Epidermal melanocyte (primary cell): ENCODE results near the gene F12.

ENCODE experiments used
- DNase-seq: peaks from one replicate; pipeline ENCODE4 v3.0.0; 2011; ENCODE audit warnings: low spot score; ENCODE audit not compliant: insufficient read length

Gene F12

GRCh38 chr5:177414481-177414880, 5.1 kb upstream of the F12 start:
- DNase-seq = no peak

- DNase-seq = no peak
These were observed 3.4 kb upstream of the F12 start for GRCh38 chr5:177412603-177413233.

GRCh38 chr5:177410575-177410974, 1.2 kb upstream of the F12 start:
- no peak for DNase-seq

- no peak for DNase-seq
These were observed 3.6 kb downstream of the F12 start for GRCh38 chr5:177405805-177406204.

- no peak for DNase-seq
These were observed 4.1 kb downstream of the F12 start for GRCh38 chr5:177405312-177405711.

GRCh38 chr5:177404641-177405179, 4.7 kb downstream of the F12 start:
- no peak for DNase-seq

GRCh38 chr5:177403792-177404640, 5.3 kb downstream of the F12 start:
- DNase-seq = peak; percentile 74

- DNase-seq = peak; percentile 17
These were observed 6.1 kb downstream of the F12 start for GRCh38 chr5:177403102-177403791.

- DNase-seq = peak; percentile 54
These were observed 6.9 kb downstream of the F12 start for GRCh38 chr5:177402271-177403043.

GRCh38 chr5:177399997-177400868, 9.1 kb downstream of the F12 start, which contains the start of gene PFN3:
Gene PFN3, minus strand, starts transcription at chr5:177400661. Its CDS starts 85 bp downstream, at chr5:177400576.
- DNase-seq = peak; percentile 6

- DNase-seq = no peak
These were observed 11.4 kb downstream of the F12 start for GRCh38 chr5:177397875-177398390.

GRCh38 chr5:177396807-177397206, 12.6 kb downstream of the F12 start:
- DNase-seq = no peak

GRCh38 chr5:177396078-177396477, 13.3 kb downstream of the F12 start:
- DNase-seq = no peak

GRCh38 chr5:177393990-177394389, 15.4 kb downstream of the F12 start:
- no peak for DNase-seq

GRCh38 chr5:177393206-177393765, 16.1 kb downstream of the F12 start:
- DNase-seq = no peak

- no peak for DNase-seq
These were observed 16.6 kb downstream of the F12 start for GRCh38 chr5:177392765-177393164.

- peak; percentile 98 for DNase-seq
These were observed 18.7 kb downstream of the F12 start for GRCh38 chr5:177390363-177391300.
